ENCODE results near the gene DNALI1. TPM values are rescaled to one million over a fixed set of nuclear protein-coding genes. Genes with fewer than 3 reads are reported as not detected.

Gene DNALI1
- polyA plus RNA-seq, 1 of the 3 experiments (the other 2 are of a cell fraction) = 17.4 TPM

GRCh38 chr1:37561133-37562132 is 4.7 kb downstream of the DNALI1 start (continued):
- TF ChIP-seq POLR2AphosphoS5 (IDR thresholded peaks at IDR 0.05; ENCODE audit: low read depth, low read length) (peak; percentile 29; the same call in 1 of the 2 replicates), FOXJ3 (CRISPR knock-in tag; IDR thresholded peaks at IDR 0.05) (no peak), USF2 (IDR thresholded peaks at IDR 0.05; ENCODE audit: borderline replicate concordance, low read depth, low read length) (no peak), PBX3 (IDR thresholded peaks at IDR 0.05) (no peak), NFIC (IDR thresholded peaks at IDR 0.05; ENCODE audit: borderline replicate concordance) (no peak), MAX (IDR thresholded peaks at IDR 0.05; ENCODE audit: low read depth) (no peak), USF1 (IDR thresholded peaks at IDR 0.05; ENCODE audit: borderline replicate concordance, low read depth) (no peak), YY1 (IDR thresholded peaks at IDR 0.05; ENCODE audit: low read depth) (no peak), MEF2A (IDR thresholded peaks at IDR 0.05; ENCODE audit: borderline replicate concordance, low read depth) (no peak), SMC3 (IDR thresholded peaks at IDR 0.05; ENCODE audit: low read depth, low read length) (peak; percentile 62), EZH2phosphoT487 (IDR thresholded peaks at IDR 0.05; ENCODE audit: borderline replicate concordance, low read depth) (no peak), TCF12 (IDR thresholded peaks at IDR 0.05) (no peak), RFX5 (IDR thresholded peaks at IDR 0.05; ENCODE audit: low read length) (no peak), TEAD4 (IDR thresholded peaks at IDR 0.05; ENCODE audit: borderline replicate concordance, insufficient read depth) (no peak), RCOR1 (IDR thresholded peaks at IDR 0.05; ENCODE audit: low read length) (peak; percentile 61; the same call in 1 of the 2 replicates), GABPA (IDR thresholded peaks at IDR 0.05; ENCODE audit: low read depth) (no peak), CTCF (IDR thresholded peaks at IDR 0.05) (peak; percentile 75)

Data from SK-N-SH (cell line).